HepG2 (cell line): ENCODE measurements around the gene ACSS3. TPM values are rescaled to one million over a fixed set of nuclear protein-coding genes. Genes with fewer than 3 reads are reported as not detected.
A peak's percentile ranks its signal among the peaks of the same experiment; 100 is the strongest.

Source experiments
- ARHGAP35 ChIP-seq: sonication (generic); formaldehyde crosslinking; IDR thresholded peaks from 2 replicates; pipeline ENCODE4 v1.9.0; 2022; ENCODE audit warnings: mild to moderate bottlenecking, inconsistent platforms, moderate library complexity, missing genetic modification reagents, borderline replicate concordance
- ELF4 ChIP-seq: sonication (generic); formaldehyde crosslinking; IDR thresholded peaks from 2 replicates; pipeline ENCODE4 v1.5.0; 2020; ENCODE audit warnings: missing genetic modification reagents, mild to moderate bottlenecking, moderate library complexity, borderline replicate concordance
- FOSL2 ChIP-seq: sonication (generic); formaldehyde crosslinking; IDR thresholded peaks from 2 replicates; pipeline ENCODE4 v1.4.0; 2020; ENCODE audit warnings: missing genetic modification reagents
- HOXA9 ChIP-seq: sonication (generic); formaldehyde crosslinking; IDR thresholded peaks from 2 replicates; pipeline ENCODE4 v1.8.1; 2022; ENCODE audit warnings: missing genetic modification reagents, mild to moderate bottlenecking, moderate library complexity, borderline replicate concordance
- IRX3 ChIP-seq: sonication (generic); formaldehyde crosslinking; IDR thresholded peaks from 2 replicates; pipeline ENCODE4 v1.8.1; 2023; ENCODE audit warnings: mild to moderate bottlenecking, low read depth, missing genetic modification reagents, borderline replicate concordance
- MYNN ChIP-seq: sonication (generic); formaldehyde crosslinking; IDR thresholded peaks from 2 replicates; pipeline ENCODE4 v1.4.0; 2020; ENCODE audit warnings: mild to moderate bottlenecking, low read depth, missing genetic modification reagents
- SNAI1 ChIP-seq: sonication (generic); formaldehyde crosslinking; IDR thresholded peaks from 2 replicates; pipeline ENCODE4 v1.5.0; 2020; ENCODE audit warnings: mild to moderate bottlenecking, missing genetic modification reagents, borderline replicate concordance
- ZBTB7A ChIP-seq: sonication (generic); formaldehyde crosslinking; IDR thresholded peaks from 2 replicates; pipeline ENCODE4 v1.8.0; 2022; ENCODE audit warnings: mild to moderate bottlenecking, missing genetic modification reagents
- ZNF136 ChIP-seq: sonication (generic); formaldehyde crosslinking; IDR thresholded peaks from 2 replicates; pipeline ENCODE4 v1.8.1; 2022; ENCODE audit warnings: low read depth, mild to moderate bottlenecking, moderate library complexity, missing genetic modification reagents
- ZNF530 ChIP-seq: sonication (generic); formaldehyde crosslinking; IDR thresholded peaks from 2 replicates; pipeline ENCODE4 v1.5.0; 2020; ENCODE audit warnings: low read depth, mild to moderate bottlenecking, missing genetic modification reagents
- ZNF549 ChIP-seq: sonication (generic); formaldehyde crosslinking; IDR thresholded peaks from 2 replicates; pipeline ENCODE4 v1.5.0; 2020; ENCODE audit warnings: missing genetic modification reagents
- ZNF558 ChIP-seq: sonication (generic); formaldehyde crosslinking; IDR thresholded peaks from 2 replicates; pipeline ENCODE4 v1.9.0; 2022; ENCODE audit warnings: mild to moderate bottlenecking, missing genetic modification reagents, borderline replicate concordance
- ZNF703 ChIP-seq: sonication (generic); formaldehyde crosslinking; IDR thresholded peaks from 2 replicates; pipeline ENCODE4 v1.5.1; 2020; ENCODE audit warnings: missing genetic modification reagents, mild to moderate bottlenecking, moderate library complexity, borderline replicate concordance
- polyA plus RNA-seq, 8 experiments: library from polyadenylated mRNA; depleted of rRNA in 3 of 8; stranded (reverse) in 7 of 8; unstranded in 1 of 8; fragments of >200 nt; fragmentation: Illumina TruSeq in 4 of 8; extraction: Trizol in 4 of 8; gene quantifications; 2 replicates each; pipeline versions ENCODE4 v1.2.1 to v1.2.3, GENCODE V29; 2011 to 2016; ENCODE audit warnings: low read depth in 4 of 8, missing spikeins in 1 of 8, mixed read lengths in 1 of 8; ENCODE audit not compliant: insufficient read depth in 1 of 8
- total RNA-seq, 5 experiments: library from RNA; depleted of rRNA; stranded (reverse); fragments of >200 nt; fragmentation: Illumina TruSeq; extraction: Trizol; gene quantifications; 2 replicates each; pipeline ENCODE4 v1.2.3, GENCODE V29; 2016; ENCODE audit warnings: low read depth in 1 of 5
- TF ChIP-seq, protein P1 (sequence below): sonication (generic); formaldehyde crosslinking; IDR thresholded peaks from 2 replicates; pipeline ENCODE4 v1.4.0; 2020; ENCODE audit warnings: missing genetic modification reagents
- TF ChIP-seq, protein P2 (sequence below): sonication (generic); formaldehyde crosslinking; IDR thresholded peaks from 2 replicates; pipeline ENCODE4 v1.4.0; 2020; ENCODE audit warnings: missing genetic modification reagents
- TF ChIP-seq, protein P3 (sequence below): sonication (generic); formaldehyde crosslinking; conservative IDR thresholded peaks from 2 replicates; pipeline ENCODE4 v1.4.0; 2020; ENCODE audit warnings: missing genetic modification reagents
- TF ChIP-seq, protein P4 (sequence below): sonication (generic); formaldehyde crosslinking; IDR thresholded peaks from 2 replicates; pipeline ENCODE4 v1.9.0; 2022; ENCODE audit warnings: low read depth, missing genetic modification reagents
- TF ChIP-seq, protein P5 (sequence below): sonication (generic); formaldehyde crosslinking; IDR thresholded peaks from 2 replicates; pipeline ENCODE4 v1.5.1; 2020; ENCODE audit warnings: missing genetic modification reagents, mild to moderate bottlenecking, borderline replicate concordance

ACSS3 gene
- total and polyA plus RNA-seq, 2 of the 13 experiments (the other 11 are each of a cell fraction or from before 2014, with no cell fraction given) = 79.5 to 86.3 TPM

DNA sequence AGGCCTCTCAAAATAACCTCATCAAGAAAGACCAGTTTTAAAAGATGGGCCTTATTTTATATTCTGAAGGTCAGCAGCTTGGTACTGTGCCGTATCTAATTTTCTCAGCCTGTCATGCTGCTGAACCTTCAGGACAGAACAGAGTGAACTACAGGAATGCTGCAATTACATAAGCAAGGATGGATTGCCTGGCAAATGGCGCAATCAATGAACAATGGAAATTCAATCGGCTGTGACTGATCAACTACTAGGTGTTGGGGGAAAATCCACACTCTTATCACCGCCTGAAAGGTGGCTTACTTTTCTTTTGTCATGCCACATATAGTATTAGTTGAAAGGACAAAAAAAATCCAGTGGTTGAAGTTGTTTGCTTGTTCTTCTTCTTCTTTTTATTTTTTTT, 8.5 kb downstream of the ACSS3 start (continued):
- TF ChIP-seq, protein P1, sequence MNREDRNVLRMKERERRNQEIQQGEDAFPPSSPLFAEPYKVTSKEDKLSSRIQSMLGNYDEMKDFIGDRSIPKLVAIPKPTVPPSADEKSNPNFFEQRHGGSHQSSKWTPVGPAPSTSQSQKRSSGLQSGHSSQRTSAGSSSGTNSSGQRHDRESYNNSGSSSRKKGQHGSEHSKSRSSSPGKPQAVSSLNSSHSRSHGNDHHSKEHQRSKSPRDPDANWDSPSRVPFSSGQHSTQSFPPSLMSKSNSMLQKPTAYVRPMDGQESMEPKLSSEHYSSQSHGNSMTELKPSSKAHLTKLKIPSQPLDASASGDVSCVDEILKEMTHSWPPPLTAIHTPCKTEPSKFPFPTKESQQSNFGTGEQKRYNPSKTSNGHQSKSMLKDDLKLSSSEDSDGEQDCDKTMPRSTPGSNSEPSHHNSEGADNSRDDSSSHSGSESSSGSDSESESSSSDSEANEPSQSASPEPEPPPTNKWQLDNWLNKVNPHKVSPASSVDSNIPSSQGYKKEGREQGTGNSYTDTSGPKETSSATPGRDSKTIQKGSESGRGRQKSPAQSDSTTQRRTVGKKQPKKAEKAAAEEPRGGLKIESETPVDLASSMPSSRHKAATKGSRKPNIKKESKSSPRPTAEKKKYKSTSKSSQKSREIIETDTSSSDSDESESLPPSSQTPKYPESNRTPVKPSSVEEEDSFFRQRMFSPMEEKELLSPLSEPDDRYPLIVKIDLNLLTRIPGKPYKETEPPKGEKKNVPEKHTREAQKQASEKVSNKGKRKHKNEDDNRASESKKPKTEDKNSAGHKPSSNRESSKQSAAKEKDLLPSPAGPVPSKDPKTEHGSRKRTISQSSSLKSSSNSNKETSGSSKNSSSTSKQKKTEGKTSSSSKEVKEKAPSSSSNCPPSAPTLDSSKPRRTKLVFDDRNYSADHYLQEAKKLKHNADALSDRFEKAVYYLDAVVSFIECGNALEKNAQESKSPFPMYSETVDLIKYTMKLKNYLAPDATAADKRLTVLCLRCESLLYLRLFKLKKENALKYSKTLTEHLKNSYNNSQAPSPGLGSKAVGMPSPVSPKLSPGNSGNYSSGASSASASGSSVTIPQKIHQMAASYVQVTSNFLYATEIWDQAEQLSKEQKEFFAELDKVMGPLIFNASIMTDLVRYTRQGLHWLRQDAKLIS (CRISPR knock-in tag) = peak; percentile 74; the same call in 1 of the 2 replicates
- TF ChIP-seq ZNF530 (CRISPR knock-in tag) (no peak), FOSL2 (peak; percentile 81), ZNF549 (CRISPR knock-in tag) (no peak), ELF4 (CRISPR knock-in tag) (no peak), MYNN (CRISPR knock-in tag) (no peak), ARHGAP35 (CRISPR knock-in tag) (no peak), HOXA9 (CRISPR knock-in tag) (no peak), ZNF136 (CRISPR knock-in tag) (no peak), SNAI1 (CRISPR knock-in tag) (no peak), ZBTB7A (CRISPR knock-in tag) (no peak), ZNF558 (CRISPR knock-in tag) (no peak), ZNF703 (CRISPR knock-in tag) (no peak), IRX3 (no peak)
- TF ChIP-seq, protein P2, sequence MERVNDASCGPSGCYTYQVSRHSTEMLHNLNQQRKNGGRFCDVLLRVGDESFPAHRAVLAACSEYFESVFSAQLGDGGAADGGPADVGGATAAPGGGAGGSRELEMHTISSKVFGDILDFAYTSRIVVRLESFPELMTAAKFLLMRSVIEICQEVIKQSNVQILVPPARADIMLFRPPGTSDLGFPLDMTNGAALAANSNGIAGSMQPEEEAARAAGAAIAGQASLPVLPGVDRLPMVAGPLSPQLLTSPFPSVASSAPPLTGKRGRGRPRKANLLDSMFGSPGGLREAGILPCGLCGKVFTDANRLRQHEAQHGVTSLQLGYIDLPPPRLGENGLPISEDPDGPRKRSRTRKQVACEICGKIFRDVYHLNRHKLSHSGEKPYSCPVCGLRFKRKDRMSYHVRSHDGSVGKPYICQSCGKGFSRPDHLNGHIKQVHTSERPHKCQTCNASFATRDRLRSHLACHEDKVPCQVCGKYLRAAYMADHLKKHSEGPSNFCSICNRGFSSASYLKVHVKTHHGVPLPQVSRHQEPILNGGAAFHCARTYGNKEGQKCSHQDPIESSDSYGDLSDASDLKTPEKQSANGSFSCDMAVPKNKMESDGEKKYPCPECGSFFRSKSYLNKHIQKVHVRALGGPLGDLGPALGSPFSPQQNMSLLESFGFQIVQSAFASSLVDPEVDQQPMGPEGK (CRISPR knock-in tag) = peak; percentile 62; the same call in 1 of the 2 replicates
- TF ChIP-seq, protein P3, sequence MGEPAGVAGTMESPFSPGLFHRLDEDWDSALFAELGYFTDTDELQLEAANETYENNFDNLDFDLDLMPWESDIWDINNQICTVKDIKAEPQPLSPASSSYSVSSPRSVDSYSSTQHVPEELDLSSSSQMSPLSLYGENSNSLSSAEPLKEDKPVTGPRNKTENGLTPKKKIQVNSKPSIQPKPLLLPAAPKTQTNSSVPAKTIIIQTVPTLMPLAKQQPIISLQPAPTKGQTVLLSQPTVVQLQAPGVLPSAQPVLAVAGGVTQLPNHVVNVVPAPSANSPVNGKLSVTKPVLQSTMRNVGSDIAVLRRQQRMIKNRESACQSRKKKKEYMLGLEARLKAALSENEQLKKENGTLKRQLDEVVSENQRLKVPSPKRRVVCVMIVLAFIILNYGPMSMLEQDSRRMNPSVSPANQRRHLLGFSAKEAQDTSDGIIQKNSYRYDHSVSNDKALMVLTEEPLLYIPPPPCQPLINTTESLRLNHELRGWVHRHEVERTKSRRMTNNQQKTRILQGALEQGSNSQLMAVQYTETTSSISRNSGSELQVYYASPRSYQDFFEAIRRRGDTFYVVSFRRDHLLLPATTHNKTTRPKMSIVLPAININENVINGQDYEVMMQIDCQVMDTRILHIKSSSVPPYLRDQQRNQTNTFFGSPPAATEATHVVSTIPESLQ (CRISPR knock-in tag) = no peak
- TF ChIP-seq, protein P4, sequence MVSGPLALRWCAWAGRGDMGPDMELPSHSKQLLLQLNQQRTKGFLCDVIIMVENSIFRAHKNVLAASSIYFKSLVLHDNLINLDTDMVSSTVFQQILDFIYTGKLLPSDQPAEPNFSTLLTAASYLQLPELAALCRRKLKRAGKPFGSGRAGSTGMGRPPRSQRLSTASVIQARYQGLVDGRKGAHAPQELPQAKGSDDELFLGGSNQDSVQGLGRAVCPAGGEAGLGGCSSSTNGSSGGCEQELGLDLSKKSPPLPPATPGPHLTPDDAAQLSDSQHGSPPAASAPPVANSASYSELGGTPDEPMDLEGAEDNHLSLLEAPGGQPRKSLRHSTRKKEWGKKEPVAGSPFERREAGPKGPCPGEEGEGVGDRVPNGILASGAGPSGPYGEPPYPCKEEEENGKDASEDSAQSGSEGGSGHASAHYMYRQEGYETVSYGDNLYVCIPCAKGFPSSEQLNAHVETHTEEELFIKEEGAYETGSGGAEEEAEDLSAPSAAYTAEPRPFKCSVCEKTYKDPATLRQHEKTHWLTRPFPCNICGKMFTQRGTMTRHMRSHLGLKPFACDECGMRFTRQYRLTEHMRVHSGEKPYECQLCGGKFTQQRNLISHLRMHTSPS (CRISPR knock-in tag) = no peak
- TF ChIP-seq, protein P5, sequence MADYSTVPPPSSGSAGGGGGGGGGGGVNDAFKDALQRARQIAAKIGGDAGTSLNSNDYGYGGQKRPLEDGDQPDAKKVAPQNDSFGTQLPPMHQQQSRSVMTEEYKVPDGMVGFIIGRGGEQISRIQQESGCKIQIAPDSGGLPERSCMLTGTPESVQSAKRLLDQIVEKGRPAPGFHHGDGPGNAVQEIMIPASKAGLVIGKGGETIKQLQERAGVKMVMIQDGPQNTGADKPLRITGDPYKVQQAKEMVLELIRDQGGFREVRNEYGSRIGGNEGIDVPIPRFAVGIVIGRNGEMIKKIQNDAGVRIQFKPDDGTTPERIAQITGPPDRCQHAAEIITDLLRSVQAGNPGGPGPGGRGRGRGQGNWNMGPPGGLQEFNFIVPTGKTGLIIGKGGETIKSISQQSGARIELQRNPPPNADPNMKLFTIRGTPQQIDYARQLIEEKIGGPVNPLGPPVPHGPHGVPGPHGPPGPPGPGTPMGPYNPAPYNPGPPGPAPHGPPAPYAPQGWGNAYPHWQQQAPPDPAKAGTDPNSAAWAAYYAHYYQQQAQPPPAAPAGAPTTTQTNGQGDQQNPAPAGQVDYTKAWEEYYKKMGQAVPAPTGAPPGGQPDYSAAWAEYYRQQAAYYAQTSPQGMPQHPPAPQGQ (CRISPR knock-in tag) = no peak
